CD4-positive, alpha-beta memory T cell (primary cell): Measurements from ENCODE around the gene SPSB1. TPM values are rescaled to one million over a fixed set of nuclear protein-coding genes. Genes with fewer than 3 reads are reported as not detected.
A peak's percentile ranks its signal among the peaks of the same experiment; 100 is the strongest.

Experiments used
- CTCF ChIA-PET: fragments of 350-600 bp; sonication (Branson Sonifier 250); formaldehyde crosslinking; loops from one replicate; lab custom pipeline; 2021; ENCODE audit warnings: inconsistent platforms; ENCODE audit not compliant: partially characterized antibody; lab: Charles Lee
- POLR2A ChIA-PET: fragments of 350-600 bp; sonication (Branson Sonifier 250); formaldehyde crosslinking; loops from one replicate; lab custom pipeline; 2021; ENCODE audit not compliant: partially characterized antibody; lab: Charles Lee
- DNase-seq, 5 donors: peaks; one replicate each; pipeline versions ENCODE4 v3.0.0 to v3.0.0-alpha.2; 2020 to 2022; ENCODE audit warnings: mixed read lengths in 1 of 5
- H3K27ac ChIP-seq: one replicate; pipeline ENCODE4 v1.7.0; 2013; ENCODE audit warnings: low read depth, low read length
- H3K27me3 ChIP-seq: 2 replicates; pipeline ENCODE4 v1.7.0; 2013; ENCODE audit warnings: mild to moderate bottlenecking, low read length, moderate library complexity; ENCODE audit not compliant: insufficient read depth
- H3K36me3 ChIP-seq: 2 replicates; pipeline ENCODE4 v1.7.0; 2013; ENCODE audit warnings: mild to moderate bottlenecking, low read length, moderate library complexity; ENCODE audit not compliant: insufficient read depth
- H3K4me1 ChIP-seq: 2 replicates; pipeline ENCODE4 v1.7.0; 2013; ENCODE audit warnings: mild to moderate bottlenecking, low read length, moderate library complexity; ENCODE audit not compliant: insufficient read depth
- H3K4me3 ChIP-seq, 2 donors: one replicate each; pipeline ENCODE4 v1.7.0; 2013; ENCODE audit warnings: low read length in 2 of 2, mild to moderate bottlenecking in 1 of 2
- H3K9me3 ChIP-seq, 2 donors: one replicate each; pipeline ENCODE4 v1.7.0; 2013; ENCODE audit warnings: low read length in 2 of 2, control low read depth in 1 of 2; ENCODE audit not compliant: control insufficient read depth in 1 of 2
- H3K27ac Mint-ChIP-seq, 7 donors: one replicate each; pipeline ENCODE4 v1.8.0; 2020 to 2021; ENCODE audit warnings: mixed read lengths in 7 of 7, mild to moderate bottlenecking in 6 of 7, inconsistent platforms in 3 of 7, moderate library complexity in 3 of 7
- H3K27me3 Mint-ChIP-seq, 2 donors: one replicate each; pipeline ENCODE4 v1.8.0; 2020 to 2021; ENCODE audit warnings: mixed read lengths in 2 of 2
- H3K36me3 Mint-ChIP-seq, 2 donors: one replicate each; pipeline ENCODE4 v1.8.0; 2020 to 2021; ENCODE audit warnings: mixed read lengths in 2 of 2, inconsistent platforms in 1 of 2, mild to moderate bottlenecking in 1 of 2
- H3K4me1 Mint-ChIP-seq, 4 donors: one replicate each; pipeline ENCODE4 v1.8.0; 2020 to 2021; ENCODE audit warnings: mixed read lengths in 4 of 4, mild to moderate bottlenecking in 1 of 4
- H3K4me3 Mint-ChIP-seq, 8 donors: one replicate each; pipeline ENCODE4 v1.8.0; 2020 to 2021; ENCODE audit warnings: mixed read lengths in 8 of 8, mild to moderate bottlenecking in 7 of 8, moderate library complexity in 6 of 8, inconsistent platforms in 3 of 8
- H3K9me3 Mint-ChIP-seq, 8 donors: one replicate each; pipeline ENCODE4 v1.8.0; 2020 to 2021; ENCODE audit warnings: mixed read lengths in 8 of 8, mild to moderate bottlenecking in 5 of 8, inconsistent platforms in 3 of 8, moderate library complexity in 1 of 8
- intact Hi-C: fragments of 100-400 bp; cut with micrococcal nuclease; formaldehyde crosslinking; loops from one replicate; pipeline ENCODE4 v1.15.1; 2023
- polyA plus RNA-seq, 2 donors: library from polyadenylated mRNA; unstranded; fragments of 300-500 nt; fragmentation: Illumina TruSeq; gene quantifications; one replicate each; pipeline ENCODE4 v1.2.3, GENCODE V29; 2021
- total RNA-seq, 2 experiments: library from RNA; stranded (reverse); gene quantifications; one replicate each; pipeline ENCODE4 v1.2.3, GENCODE V29; 2021

The SPSB1 gene
- total and polyA plus RNA-seq, 4 experiments from 2014 or later, result 2.8 to 4.5 (median 3.7) TPM

GRCh38 chr1:9374748-9375341 lies 82.2 kb downstream of the SPSB1 start:
- H3K4me1 Mint-ChIP-seq, result peaks cover 0 to 2% (median 0%) of the 10 kb centered on the region in 4 donors
- CTCF ChIA-PET, result no interaction called here

GRCh38 chr1:9375912-9376311 lies 83.2 kb downstream of the SPSB1 start:
- ChIA-PET POLR2A (no interaction called here), CTCF (no interaction called here)
- H3K4me3 Mint-ChIP-seq, result no peak overlapping the region
- Histone ChIP-seq H3K36me3 (no peaks in the 10 kb centered on the region), H3K27me3 (no peaks in the 10 kb centered on the region), H3K4me3 (no peak overlapping the region), H3K9me3 (no peaks in the 10 kb centered on the region), H3K4me1 (no peaks in the 10 kb centered on the region), H3K27ac (no peak overlapping the region)
- DNase-seq, result no peak
- no peaks in the 10 kb centered on the region for H3K9me3 Mint-ChIP-seq
- intact Hi-C loops, result no loop called here
- peaks cover 0 to 2% (median 0%) of the 10 kb centered on the region in 4 donors for H3K4me1 Mint-ChIP-seq
- no peak overlapping the region for H3K27ac Mint-ChIP-seq
- peaks cover 0 to 2% of the 10 kb centered on the region in 2 donors for H3K27me3 Mint-ChIP-seq
- H3K36me3 Mint-ChIP-seq, result no peaks in the 10 kb centered on the region

More at GRCh38 chr1:9374748-9375341, 82.2 kb downstream of the SPSB1 start:
- Histone ChIP-seq H3K36me3 (no peaks in the 10 kb centered on the region), H3K4me1 (no peaks in the 10 kb centered on the region), H3K4me3 (no peak overlapping the region), H3K27me3 (no peaks in the 10 kb centered on the region), H3K27ac (no peak overlapping the region), H3K9me3 (no peaks in the 10 kb centered on the region)
- no peak for DNase-seq
- Mint-ChIP-seq H3K4me3 (no peak overlapping the region), H3K9me3 (no peaks in the 10 kb centered on the region), H3K36me3 (no peaks in the 10 kb centered on the region), H3K27ac (no peak overlapping the region), H3K27me3 (peaks cover 0 to 2% of the 10 kb centered on the region in 2 donors)
- intact Hi-C loops, result no loop called here
- POLR2A ChIA-PET, result no interaction called here

- Mint-ChIP-seq H3K27ac (peak overlapping the region in 1 of 7 donors; percentile 47), H3K4me3 (no peak overlapping the region), H3K4me1 (peaks cover 0 to 2% (median 0%) of the 10 kb centered on the region in 4 donors), H3K27me3 (peaks cover 0 to 2% of the 10 kb centered on the region in 2 donors), H3K36me3 (no peaks in the 10 kb centered on the region), H3K9me3 (no peaks in the 10 kb centered on the region)
- Histone ChIP-seq H3K4me3 (no peak overlapping the region), H3K9me3 (no peaks in the 10 kb centered on the region), H3K4me1 (no peaks in the 10 kb centered on the region), H3K36me3 (no peaks in the 10 kb centered on the region), H3K27me3 (no peaks in the 10 kb centered on the region), H3K27ac (no peak overlapping the region)
- intact Hi-C loops, result no loop called here
- ChIA-PET CTCF (no interaction called here), POLR2A (no interaction called here)
- DNase-seq, result no peak
Observed at GRCh38 chr1:9376430-9376829, 83.7 kb downstream of the SPSB1 start.

- Mint-ChIP-seq H3K27me3 (peaks cover 0 to 2% of the 10 kb centered on the region in 2 donors), H3K27ac (peak overlapping the region in 1 of 7 donors; percentile 47), H3K9me3 (no peaks in the 10 kb centered on the region), H3K4me3 (no peak overlapping the region), H3K36me3 (no peaks in the 10 kb centered on the region), H3K4me1 (peaks cover 0 to 2% (median 0%) of the 10 kb centered on the region in 4 donors)
- ChIA-PET POLR2A (no interaction called here), CTCF (no interaction called here)
- Histone ChIP-seq H3K36me3 (no peaks in the 10 kb centered on the region), H3K27ac (no peak overlapping the region), H3K4me3 (no peak overlapping the region), H3K27me3 (no peaks in the 10 kb centered on the region), H3K9me3 (no peaks in the 10 kb centered on the region), H3K4me1 (no peaks in the 10 kb centered on the region)
- no peak for DNase-seq
- intact Hi-C loops, result no loop called here
Observed at GRCh38 chr1:9376886-9377333, 84.2 kb downstream of the SPSB1 start.

- no peak for DNase-seq
- intact Hi-C loops, result no loop called here
- Mint-ChIP-seq H3K27me3 (peaks cover 0 to 2% of the 10 kb centered on the region in 2 donors), H3K36me3 (no peaks in the 10 kb centered on the region), H3K4me3 (no peak overlapping the region), H3K9me3 (no peaks in the 10 kb centered on the region), H3K4me1 (no peaks in the 10 kb centered on the region), H3K27ac (no peak overlapping the region)
- ChIA-PET POLR2A (no interaction called here), CTCF (interaction anchor here (1.1 kb wide), 1 partner anchor 13 kb away, joined by 4 read pairs; no protein-coding TSS in a partner anchor)
- no peak overlapping the region for H3K27ac ChIP-seq
- no peak overlapping the region for H3K4me3 ChIP-seq
- no peaks in the 10 kb centered on the region for H3K4me1 ChIP-seq
- H3K36me3 ChIP-seq, result no peaks in the 10 kb centered on the region
- no peaks in the 10 kb centered on the region for H3K9me3 ChIP-seq
- H3K27me3 ChIP-seq, result no peaks in the 10 kb centered on the region
Observed at GRCh38 chr1:9378801-9379200, 86.1 kb downstream of the SPSB1 start.

- Histone ChIP-seq H3K4me1 (no peaks in the 10 kb centered on the region), H3K27me3 (no peaks in the 10 kb centered on the region), H3K4me3 (no peak overlapping the region), H3K36me3 (no peaks in the 10 kb centered on the region), H3K27ac (no peak overlapping the region), H3K9me3 (no peaks in the 10 kb centered on the region)
- DNase-seq, result no peak
- no peaks in the 10 kb centered on the region for H3K9me3 Mint-ChIP-seq
- intact Hi-C loops, result no loop called here
- H3K4me3 Mint-ChIP-seq, result no peak overlapping the region
- CTCF ChIA-PET, result no interaction called here
- H3K36me3 Mint-ChIP-seq, result no peaks in the 10 kb centered on the region
- POLR2A ChIA-PET, result no interaction called here
- peaks cover 0 to 2% of the 10 kb centered on the region in 2 donors for H3K27me3 Mint-ChIP-seq
- H3K4me1 Mint-ChIP-seq, result no peaks in the 10 kb centered on the region
- H3K27ac Mint-ChIP-seq, result no peak overlapping the region
Observed at GRCh38 chr1:9380711-9381110, 88.0 kb downstream of the SPSB1 start.

GRCh38 chr1:9382643-9383491 lies 90.2 kb downstream of the SPSB1 start:
- Histone ChIP-seq H3K4me1 (no peaks in the 10 kb centered on the region), H3K36me3 (no peaks in the 10 kb centered on the region), H3K27ac (no peak overlapping the region), H3K9me3 (no peaks in the 10 kb centered on the region), H3K27me3 (no peaks in the 10 kb centered on the region), H3K4me3 (no peak overlapping the region)
- DNase-seq, result peak in 1 of 5 donors; percentile 35
- intact Hi-C loops, result no loop called here
- Mint-ChIP-seq H3K27ac (no peak overlapping the region), H3K4me3 (no peak overlapping the region), H3K36me3 (no peaks in the 10 kb centered on the region), H3K4me1 (no peaks in the 10 kb centered on the region), H3K27me3 (peaks cover 2 to 6% of the 10 kb centered on the region in 2 donors), H3K9me3 (no peaks in the 10 kb centered on the region)
- ChIA-PET CTCF (no interaction called here), POLR2A (no interaction called here)
